ENCODE data around the gene DEFB132. TPM values are rescaled to one million over a fixed set of nuclear protein-coding genes. Genes with fewer than 3 reads are reported as not detected.

Gene DEFB132
- total and polyA plus RNA-seq, 2 of the 8 experiments (the other 6 are each of a cell fraction or from before 2014, with no cell fraction given), result not detected

DNA sequence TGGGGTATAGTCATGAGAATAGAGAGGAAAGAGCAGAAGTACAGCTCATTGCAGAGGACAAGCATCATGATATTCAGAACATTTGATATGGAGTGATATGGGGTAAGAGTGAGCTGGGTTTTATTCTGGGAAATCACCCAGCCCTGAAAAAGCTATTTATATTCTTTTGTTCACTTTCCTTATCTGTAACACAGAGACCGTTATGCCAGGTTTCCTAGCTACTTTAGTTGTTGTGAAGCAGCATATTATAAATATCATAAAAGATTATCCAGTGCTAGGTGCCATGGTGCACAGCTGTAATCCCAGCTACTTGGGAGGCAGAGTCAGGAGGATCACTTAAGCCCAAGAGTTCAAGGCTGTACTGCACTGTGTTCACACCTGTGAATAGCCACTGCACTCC, 40.3 kb upstream of the DEFB132 start:
- WGBS, 2 experiments (ENCODE audit: extremely low coverage in 1 of 2, insufficient coverage in 1 of 2, insufficient read length in 1 of 2, insufficient replicate concordance in 2 of 2, low coverage in 1 of 2, low lambda C conversion rate in 2 of 2, missing lambda C conversion rate in 1 of 2), result 70% methylated on average over 1 of the region's 1 CpG; no CpG with 5 or more reads in 1 of the 2 experiments

More for the DNA sequence above, 40.3 kb upstream of the DEFB132 start:
- Histone ChIP-seq H3K4me3 (ENCODE audit: extremely low read depth in 1 of 4, insufficient read depth in 2 of 4, low read depth in 3 of 4, low read length in 4 of 4) (no peak overlapping the region), H3K14ac (ENCODE audit: insufficient read length) (no peak overlapping the region), H3K56ac (replicated peaks; ENCODE audit: insufficient read length, low read depth, low read length) (no peak overlapping the region), H3K4me1 (replicated peaks in 1 of 4; ENCODE audit: control insufficient read depth in 3 of 4, insufficient read depth in 4 of 4, low read length in 3 of 4) (no peaks in the 10 kb centered on the region), H3K9ac (replicated peaks in 1 of 4; ENCODE audit: extremely low read depth in 1 of 4, low read depth in 3 of 4, low read length in 3 of 4) (no peak overlapping the region), H3K79me1 (ENCODE audit: low read depth, low read length) (no peaks in the 10 kb centered on the region), H2AK5ac (ENCODE audit: low read depth, low read length) (no peak overlapping the region), H3K18ac (ENCODE audit: extremely low read depth, low read length) (no peak overlapping the region), H2BK12ac (ENCODE audit: low read depth, low read length) (no peak overlapping the region), H3K23ac (ENCODE audit: insufficient read length) (no peak overlapping the region), H3K79me2 (ENCODE audit: control insufficient read depth in 1 of 2, insufficient read depth in 2 of 2, low read length in 2 of 2) (no peaks in the 10 kb centered on the region), H3K27me3 (replicated peaks in 1 of 4; ENCODE audit: control insufficient read depth in 3 of 4, extremely low read depth in 1 of 4, insufficient read depth in 3 of 4, low read length in 3 of 4) (peaks cover 0 to 5% (median 0%) of the 10 kb centered on the region in 4 experiments; a peak in 1 of 7 replicates), H4K91ac (replicated peaks; ENCODE audit: insufficient read length, low read length) (no peak overlapping the region), H2BK120ac (replicated peaks; ENCODE audit: low read depth, low read length) (no peak overlapping the region), H4K5ac (ENCODE audit: insufficient read length, low read depth, low read length) (no peak overlapping the region), H3K27ac (ENCODE audit: low read depth, low read length) (no peak overlapping the region), H3K9me3 (ENCODE audit: insufficient read depth in 2 of 2, low read depth in 1 of 2, low read length in 1 of 2) (peaks cover 0 to 2% of the 10 kb centered on the region in 2 experiments; a peak in 1 of 4 replicates), H2BK5ac (ENCODE audit: low read depth, low read length) (no peak overlapping the region), H3K4me2 (ENCODE audit: insufficient read depth in 1 of 2, low read depth in 2 of 2, low read length in 2 of 2) (no peak overlapping the region), H3K36me3 (ENCODE audit: control insufficient read depth in 2 of 4, insufficient read depth in 4 of 4, low read length in 3 of 4) (no peaks in the 10 kb centered on the region), H2BK20ac (ENCODE audit: low read length) (no peak overlapping the region), H2BK15ac (ENCODE audit: low read length) (no peak overlapping the region), H4K8ac (ENCODE audit: extremely low read depth, insufficient read depth, low read length) (no peak overlapping the region), H2AFZ (ENCODE audit: low read length) (no peak overlapping the region), H3K23me2 (ENCODE audit: low read depth, low read length) (no peaks in the 10 kb centered on the region; the same call in 1 of the 2 replicates), H3K4ac (replicated peaks; ENCODE audit: insufficient read length, low read depth, low read length) (no peak overlapping the region), H4K20me1 (replicated peaks in 1 of 2; ENCODE audit: control insufficient read depth in 1 of 2, insufficient read depth in 2 of 2, low read length in 2 of 2) (no peaks in the 10 kb centered on the region)
- no peak for TF ChIP-seq TBP (IDR thresholded peaks at IDR 0.05; ENCODE audit: low read depth, low read length)
- no peak for TF ChIP-seq RFX5 (IDR thresholded peaks at IDR 0.05; ENCODE audit: borderline replicate concordance, low read depth, low read length)
- TF ChIP-seq CBX5 (IDR thresholded peaks at IDR 0.05; ENCODE audit: low read depth, low read length), result no peak
- TF ChIP-seq SP1 (IDR thresholded peaks at IDR 0.05; ENCODE audit: low read depth, low read length), result no peak
- no peak for TF ChIP-seq MAX (IDR thresholded peaks at IDR 0.05)
- no peak for TF ChIP-seq ZNF274 (IDR thresholded peaks at IDR 0.05; ENCODE audit: borderline replicate concordance, extremely low read depth, low read length)
- TF ChIP-seq SAP30 (IDR thresholded peaks at IDR 0.05; ENCODE audit: insufficient read depth, insufficient replicate concordance, low read length), result no peak
- TF ChIP-seq EP300 (IDR thresholded peaks at IDR 0.05; ENCODE audit: borderline replicate concordance in 1 of 2, low read depth in 2 of 2, low read length in 2 of 2), result no peak
- TF ChIP-seq NRF1 (IDR thresholded peaks at IDR 0.05; ENCODE audit: low read depth, low read length), result no peak
- no peak for TF ChIP-seq TEAD4 (IDR thresholded peaks at IDR 0.05; ENCODE audit: low read depth, low read length)
- TF ChIP-seq, protein P1, sequence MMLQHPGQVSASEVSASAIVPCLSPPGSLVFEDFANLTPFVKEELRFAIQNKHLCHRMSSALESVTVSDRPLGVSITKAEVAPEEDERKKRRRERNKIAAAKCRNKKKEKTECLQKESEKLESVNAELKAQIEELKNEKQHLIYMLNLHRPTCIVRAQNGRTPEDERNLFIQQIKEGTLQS (IDR thresholded peaks at IDR 0.05; ENCODE audit: insufficient read depth, low read depth, low read length), result no peak
- no peak for TF ChIP-seq SRF (IDR thresholded peaks at IDR 0.05; ENCODE audit: low read depth, low read length)
- FAIRE-seq (no peak), DNase-seq (ENCODE audit: low read depth in 1 of 2, low spot score in 2 of 2) (no peak)
- ChIA-PET CTCF (ENCODE audit: partially characterized antibody) (interaction anchor here (0.6 to 1.0 kb wide), 3 partner anchors 18 to 113 kb away, joined by 3 to 6 read pairs (median 3); no protein-coding TSS in a partner anchor), POLR2A (ENCODE audit: partially characterized antibody) (interaction anchor here (0.8 kb wide), 1 partner anchor 10 kb away, joined by 3 read pairs; the partner anchor contains the start of gene DEFB129)
